K562 (cell line): ENCODE data around the gene CALD1.

Experiments used
- ADNP ChIP-seq: fragments of 200-800 bp; sonication (Bioruptor generic); IDR thresholded peaks from 2 replicates; pipeline ENCODE4 v1.6.1; 2016; ENCODE audit warnings: missing genetic modification characterization, missing compliant biosample characterization
- FOXP4 ChIP-seq: sonication (generic); formaldehyde crosslinking; IDR thresholded peaks from 2 replicates; pipeline ENCODE4 v1.8.0; 2022; ENCODE audit warnings: mild to moderate bottlenecking, missing genetic modification reagents, borderline replicate concordance
- KLF13 ChIP-seq: fragments of 450-650 bp; IDR thresholded peaks from 2 replicates; pipeline ENCODE4 v1.6.1; 2016; ENCODE audit warnings: missing genetic modification characterization, low read depth, mild to moderate bottlenecking, missing compliant biosample characterization, moderate library complexity, borderline replicate concordance
- NFXL1 ChIP-seq: fragments of 450-650 bp; formaldehyde crosslinking; IDR thresholded peaks from 2 replicates; pipeline ENCODE4 v1.4.0; 2021; ENCODE audit warnings: mild to moderate bottlenecking
- SRF ChIP-seq, 2 experiments: fragments of 250-450, 450-650 bp in 1 of 2; sonication (Bioruptor Pico) in 1 of 2; sonication (generic) in 1 of 2; formaldehyde crosslinking; IDR thresholded peaks; 2 replicates each; pipeline versions ENCODE4 v1.5.0 to v1.5.1; 2020 to 2022; ENCODE audit warnings: mild to moderate bottlenecking in 1 of 2, missing genetic modification reagents in 1 of 2
- TF ChIP-seq, protein P1 (sequence below), 2 experiments: fragments of 450-650 bp; formaldehyde crosslinking in 1 of 2; IDR thresholded peaks; 2 replicates each; pipeline versions ENCODE4 v1.4.0 to v1.6.1; 2014 to 2020; ENCODE audit warnings: mild to moderate bottlenecking in 2 of 2, borderline replicate concordance in 1 of 2, low read depth in 1 of 2

DNA sequence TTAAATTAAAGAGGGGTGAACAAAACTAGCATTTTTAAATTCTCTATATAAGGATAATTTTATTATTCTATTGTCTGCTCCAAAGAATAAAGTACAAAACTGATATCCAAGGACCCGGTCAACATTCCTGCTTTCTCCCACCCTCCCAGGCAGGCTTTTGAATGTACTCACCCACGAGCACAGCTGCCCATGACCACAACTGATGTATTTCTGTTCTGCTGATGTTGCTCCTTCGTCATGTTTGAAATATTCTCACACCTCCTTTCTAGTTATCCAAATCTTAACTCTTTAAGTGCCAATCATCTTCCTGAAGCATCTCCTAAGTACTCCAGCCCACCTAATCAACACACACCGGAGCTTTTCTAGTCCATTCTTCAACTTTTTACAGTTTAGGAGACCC, 46.7 kb downstream of the CALD1 start:
- TF ChIP-seq SRF (CRISPR knock-in tag; IDR thresholded peaks at IDR 0.05) (no peak), KLF13 (tag) (no peak), ADNP (tag) (no peak), NFXL1 (no peak), FOXP4 (CRISPR knock-in tag) (no peak)
- TF ChIP-seq, protein P1, sequence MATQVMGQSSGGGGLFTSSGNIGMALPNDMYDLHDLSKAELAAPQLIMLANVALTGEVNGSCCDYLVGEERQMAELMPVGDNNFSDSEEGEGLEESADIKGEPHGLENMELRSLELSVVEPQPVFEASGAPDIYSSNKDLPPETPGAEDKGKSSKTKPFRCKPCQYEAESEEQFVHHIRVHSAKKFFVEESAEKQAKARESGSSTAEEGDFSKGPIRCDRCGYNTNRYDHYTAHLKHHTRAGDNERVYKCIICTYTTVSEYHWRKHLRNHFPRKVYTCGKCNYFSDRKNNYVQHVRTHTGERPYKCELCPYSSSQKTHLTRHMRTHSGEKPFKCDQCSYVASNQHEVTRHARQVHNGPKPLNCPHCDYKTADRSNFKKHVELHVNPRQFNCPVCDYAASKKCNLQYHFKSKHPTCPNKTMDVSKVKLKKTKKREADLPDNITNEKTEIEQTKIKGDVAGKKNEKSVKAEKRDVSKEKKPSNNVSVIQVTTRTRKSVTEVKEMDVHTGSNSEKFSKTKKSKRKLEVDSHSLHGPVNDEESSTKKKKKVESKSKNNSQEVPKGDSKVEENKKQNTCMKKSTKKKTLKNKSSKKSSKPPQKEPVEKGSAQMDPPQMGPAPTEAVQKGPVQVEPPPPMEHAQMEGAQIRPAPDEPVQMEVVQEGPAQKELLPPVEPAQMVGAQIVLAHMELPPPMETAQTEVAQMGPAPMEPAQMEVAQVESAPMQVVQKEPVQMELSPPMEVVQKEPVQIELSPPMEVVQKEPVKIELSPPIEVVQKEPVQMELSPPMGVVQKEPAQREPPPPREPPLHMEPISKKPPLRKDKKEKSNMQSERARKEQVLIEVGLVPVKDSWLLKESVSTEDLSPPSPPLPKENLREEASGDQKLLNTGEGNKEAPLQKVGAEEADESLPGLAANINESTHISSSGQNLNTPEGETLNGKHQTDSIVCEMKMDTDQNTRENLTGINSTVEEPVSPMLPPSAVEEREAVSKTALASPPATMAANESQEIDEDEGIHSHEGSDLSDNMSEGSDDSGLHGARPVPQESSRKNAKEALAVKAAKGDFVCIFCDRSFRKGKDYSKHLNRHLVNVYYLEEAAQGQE (IDR thresholded peaks at IDR 0.05; ENCODE audit: borderline replicate concordance), result no peak
- TF ChIP-seq, protein P1 (CRISPR knock-in tag; IDR thresholded peaks at IDR 0.05; ENCODE audit: low read depth), result no peak
